ENCODE results near the gene ENTR1. TPM values are rescaled to one million over a fixed set of nuclear protein-coding genes. Genes with fewer than 3 reads are reported as not detected.

ENTR1 gene
- total RNA-seq, 3 donors from 2014 or later: 23.7 to 54.4 (median 36.0) TPM

GRCh38 chr9:136361754-136362449 is 48.5 kb downstream of the ENTR1 start:
- H3K9me3 ChIP-seq: no peaks in the 10 kb centered on the region
- H3K27me3 ChIP-seq: no peaks in the 10 kb centered on the region
- H3K36me3 ChIP-seq: no peaks in the 10 kb centered on the region
- H3K27ac ChIP-seq: peak overlapping the region in 1 of 2 donors; percentile 97
- no peak for DNase-seq (ENCODE audit: low spot score in 2 of 2)
- TF ChIP-seq POLR2A (IDR thresholded peaks at IDR 0.05) (no peak), POLR2AphosphoS5 (IDR thresholded peaks at IDR 0.05) (no peak)
- TF ChIP-seq, protein P1, sequence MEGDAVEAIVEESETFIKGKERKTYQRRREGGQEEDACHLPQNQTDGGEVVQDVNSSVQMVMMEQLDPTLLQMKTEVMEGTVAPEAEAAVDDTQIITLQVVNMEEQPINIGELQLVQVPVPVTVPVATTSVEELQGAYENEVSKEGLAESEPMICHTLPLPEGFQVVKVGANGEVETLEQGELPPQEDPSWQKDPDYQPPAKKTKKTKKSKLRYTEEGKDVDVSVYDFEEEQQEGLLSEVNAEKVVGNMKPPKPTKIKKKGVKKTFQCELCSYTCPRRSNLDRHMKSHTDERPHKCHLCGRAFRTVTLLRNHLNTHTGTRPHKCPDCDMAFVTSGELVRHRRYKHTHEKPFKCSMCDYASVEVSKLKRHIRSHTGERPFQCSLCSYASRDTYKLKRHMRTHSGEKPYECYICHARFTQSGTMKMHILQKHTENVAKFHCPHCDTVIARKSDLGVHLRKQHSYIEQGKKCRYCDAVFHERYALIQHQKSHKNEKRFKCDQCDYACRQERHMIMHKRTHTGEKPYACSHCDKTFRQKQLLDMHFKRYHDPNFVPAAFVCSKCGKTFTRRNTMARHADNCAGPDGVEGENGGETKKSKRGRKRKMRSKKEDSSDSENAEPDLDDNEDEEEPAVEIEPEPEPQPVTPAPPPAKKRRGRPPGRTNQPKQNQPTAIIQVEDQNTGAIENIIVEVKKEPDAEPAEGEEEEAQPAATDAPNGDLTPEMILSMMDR (IDR thresholded peaks at IDR 0.05): no peak
- intact Hi-C loops (cut with DNase I; ENCODE audit: low total_unique reads): loop anchor here (5.0 kb wide), 1 partner anchor 1290 kb away; no protein-coding TSS in a partner anchor
- peaks cover 3 to 7% of the 10 kb centered on the region in 2 donors for H3K4me1 ChIP-seq
- peak overlapping the region in 2 of 3 donors; percentile 5 to 94 for H3K4me3 ChIP-seq

GRCh38 chr9:136361047-136361753 is 49.2 kb downstream of the ENTR1 start:
- Histone ChIP-seq H3K36me3 (no peaks in the 10 kb centered on the region), H3K27ac (peak overlapping the region; percentile 45 to 97), H3K4me3 (peak overlapping the region in 2 of 3 donors; percentile 5 to 40), H3K9me3 (no peaks in the 10 kb centered on the region), H3K27me3 (no peaks in the 10 kb centered on the region), H3K4me1 (peaks cover 3 to 7% of the 10 kb centered on the region in 2 donors)
- TF ChIP-seq POLR2AphosphoS5 (IDR thresholded peaks at IDR 0.05) (no peak), POLR2A (IDR thresholded peaks at IDR 0.05) (no peak)
- TF ChIP-seq, protein P1 (IDR thresholded peaks at IDR 0.05): no peak
- no peak for DNase-seq (ENCODE audit: low spot score in 2 of 2)
- intact Hi-C loops (cut with DNase I; ENCODE audit: low total_unique reads): loop anchor here (5.0 kb wide), 1 partner anchor 1291 kb away; no protein-coding TSS in a partner anchor

- intact Hi-C loops (cut with DNase I; ENCODE audit: low total_unique reads): loop anchor here (5.0 kb wide), 1 partner anchor 1292 kb away; no protein-coding TSS in a partner anchor
- Histone ChIP-seq H3K4me1 (peaks cover 3 to 7% of the 10 kb centered on the region in 2 donors), H3K9me3 (no peaks in the 10 kb centered on the region), H3K27me3 (no peaks in the 10 kb centered on the region), H3K36me3 (no peaks in the 10 kb centered on the region), H3K4me3 (peak overlapping the region in 1 of 3 donors; percentile 40), H3K27ac (peak overlapping the region in 1 of 2 donors; percentile 97)
- DNase-seq (ENCODE audit: low spot score in 2 of 2): no peak
- TF ChIP-seq POLR2AphosphoS5 (IDR thresholded peaks at IDR 0.05) (no peak), POLR2A (IDR thresholded peaks at IDR 0.05) (no peak)
- TF ChIP-seq, protein P1 (IDR thresholded peaks at IDR 0.05): no peak
These were observed 50.4 kb downstream of the ENTR1 start for GRCh38 chr9:136359774-136360718.

GRCh38 chr9:136358888-136359287 is 51.5 kb downstream of the ENTR1 start:
- intact Hi-C loops (cut with DNase I; ENCODE audit: low total_unique reads): no loop called here
- Histone ChIP-seq H3K27me3 (no peaks in the 10 kb centered on the region), H3K36me3 (no peaks in the 10 kb centered on the region), H3K9me3 (no peaks in the 10 kb centered on the region), H3K4me3 (no peak overlapping the region), H3K4me1 (peaks cover 1 to 3% of the 10 kb centered on the region in 2 donors), H3K27ac (no peak overlapping the region)
- no peak for TF ChIP-seq POLR2AphosphoS5 (IDR thresholded peaks at IDR 0.05)
- TF ChIP-seq, protein P1 (IDR thresholded peaks at IDR 0.05): no peak
- TF ChIP-seq POLR2A (IDR thresholded peaks at IDR 0.05): no peak
- no peak for DNase-seq (ENCODE audit: low spot score in 2 of 2)
